ENCODE results near the gene ALX4.

GRCh38 chr11:44311339-44312261, 1.7 kb upstream of the ALX4 start:
- TF ChIP-seq CTCF (IDR thresholded peaks at IDR 0.05; ENCODE audit: borderline replicate concordance, extremely low read depth, low read length, poor library complexity, severe bottlenecking) (no peak), EZH2 (IDR thresholded peaks at IDR 0.05; ENCODE audit: borderline replicate concordance, low read depth, low read length, severe bottlenecking) (no peak)

Measured in DND-41 (cell line).